ENCODE data around the gene ZFYVE26.

ZFYVE26 gene

DNA sequence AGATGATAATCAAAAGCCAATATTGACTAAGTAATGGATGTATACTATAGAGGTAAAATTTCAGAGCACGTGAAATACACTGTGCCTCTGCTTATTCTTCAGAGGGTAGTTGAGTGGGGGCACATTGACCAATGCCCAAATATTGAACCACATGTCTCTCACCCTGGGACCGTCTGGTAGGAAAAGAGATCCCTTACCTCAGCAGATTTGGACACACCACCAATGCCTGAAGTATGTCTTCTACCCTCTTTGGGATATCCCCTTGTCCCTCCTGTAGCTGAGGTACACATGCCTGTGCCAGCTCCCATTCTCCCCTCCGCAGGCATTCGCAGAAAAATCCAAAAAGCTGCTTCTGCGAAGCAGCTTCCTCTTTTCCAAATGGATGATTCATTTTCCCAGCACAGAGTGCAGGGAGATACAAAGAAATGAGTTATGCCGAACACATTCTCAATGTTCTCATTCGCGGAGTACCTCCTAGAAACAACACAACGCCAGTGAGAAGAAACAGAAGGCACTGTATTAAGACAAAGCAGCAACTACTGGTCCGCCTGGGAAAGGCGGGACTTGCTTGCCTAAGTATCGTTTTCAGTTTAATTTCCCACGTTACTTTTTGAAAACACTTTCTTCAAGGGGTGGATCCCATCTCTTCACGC lies 691 bp downstream of the ZFYVE26 start:
- DNase-seq: no peak

DNA sequence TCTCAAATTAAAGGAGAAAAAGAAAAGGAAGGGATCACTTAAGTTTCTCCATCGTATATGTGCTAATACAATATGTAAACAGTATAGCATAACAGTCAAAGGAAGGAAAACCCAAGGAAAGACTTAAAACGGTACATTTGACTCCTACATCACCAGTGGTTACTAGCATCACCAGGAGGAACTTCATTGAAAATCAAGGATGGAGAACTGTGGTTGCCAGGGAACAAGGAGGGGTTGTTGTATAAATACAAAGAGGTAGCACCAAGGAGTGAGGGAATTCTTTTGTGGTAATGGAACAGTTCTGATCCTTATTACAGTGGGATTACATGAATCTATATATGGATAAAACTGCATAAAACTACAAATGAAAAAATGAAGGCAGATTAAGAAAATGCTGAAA lies 1.6 kb downstream of the ZFYVE26 start:
- DNase-seq: no peak

DNA sequence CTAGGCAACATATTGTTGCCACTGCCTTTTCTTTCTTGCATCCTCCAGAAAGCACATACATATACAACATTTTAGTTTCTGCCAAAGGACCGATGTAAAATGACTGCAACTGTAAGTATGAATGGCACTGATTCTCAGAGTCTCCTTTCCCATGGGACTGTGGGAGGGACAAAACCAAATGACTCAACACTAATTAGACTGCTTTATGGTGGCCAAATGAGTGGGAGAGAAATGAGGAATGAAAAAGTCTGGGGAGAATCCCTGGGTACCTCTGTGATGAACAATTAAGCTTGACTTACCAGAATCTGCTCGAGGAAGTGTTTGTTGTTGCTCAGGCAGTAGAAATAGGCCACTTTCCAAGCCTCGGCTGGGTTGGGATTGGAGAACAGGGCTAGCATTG lies 10.1 kb downstream of the ZFYVE26 start:
- DNase-seq: no peak

DNA sequence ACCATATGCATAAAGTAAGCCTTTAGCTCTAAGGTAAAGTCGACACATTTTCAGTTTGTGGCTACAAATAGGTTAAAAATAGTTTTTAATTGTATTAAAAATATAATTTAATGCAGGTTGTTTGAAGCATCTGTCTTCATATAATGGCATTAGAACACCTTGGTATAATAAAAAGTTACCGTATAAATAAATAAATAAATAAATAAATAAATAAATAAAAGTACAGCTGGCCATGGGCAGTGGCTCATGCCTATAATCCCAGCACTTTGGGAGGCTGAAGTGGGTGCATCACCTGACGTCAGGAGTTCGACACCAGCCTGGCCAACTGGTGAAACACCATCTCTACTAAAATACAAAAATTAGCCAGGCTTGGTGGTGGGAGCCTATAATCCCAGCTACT lies 15.6 kb downstream of the ZFYVE26 start:
- no peak for DNase-seq

- no peak for DNase-seq
Measured at GRCh38 chr14:67798731-67799130, 17.7 kb downstream of the ZFYVE26 start.

DNA sequence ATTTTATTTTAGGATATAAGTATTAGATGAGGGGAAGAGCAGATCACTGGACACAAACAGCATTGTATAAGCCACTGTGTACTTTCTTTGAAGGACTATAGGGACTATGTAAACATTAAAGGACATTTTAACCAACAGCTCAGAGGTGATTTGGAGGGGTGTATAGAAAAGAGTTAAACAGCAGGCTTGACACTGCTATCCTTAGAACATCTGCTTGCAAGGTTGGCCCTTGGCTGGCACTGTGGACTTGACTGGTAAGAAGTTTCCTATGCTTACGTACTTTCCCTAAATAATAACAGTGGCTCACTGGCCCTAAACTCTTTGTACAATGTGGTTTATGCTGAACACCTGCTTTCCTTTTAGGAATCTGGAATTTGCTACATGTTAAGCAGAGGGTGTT lies 28.7 kb downstream of the ZFYVE26 start:
- no peak for DNase-seq

- DNase-seq: no peak
Measured at GRCh38 chr14:67785270-67786109, 30.9 kb downstream of the ZFYVE26 start.

DNA sequence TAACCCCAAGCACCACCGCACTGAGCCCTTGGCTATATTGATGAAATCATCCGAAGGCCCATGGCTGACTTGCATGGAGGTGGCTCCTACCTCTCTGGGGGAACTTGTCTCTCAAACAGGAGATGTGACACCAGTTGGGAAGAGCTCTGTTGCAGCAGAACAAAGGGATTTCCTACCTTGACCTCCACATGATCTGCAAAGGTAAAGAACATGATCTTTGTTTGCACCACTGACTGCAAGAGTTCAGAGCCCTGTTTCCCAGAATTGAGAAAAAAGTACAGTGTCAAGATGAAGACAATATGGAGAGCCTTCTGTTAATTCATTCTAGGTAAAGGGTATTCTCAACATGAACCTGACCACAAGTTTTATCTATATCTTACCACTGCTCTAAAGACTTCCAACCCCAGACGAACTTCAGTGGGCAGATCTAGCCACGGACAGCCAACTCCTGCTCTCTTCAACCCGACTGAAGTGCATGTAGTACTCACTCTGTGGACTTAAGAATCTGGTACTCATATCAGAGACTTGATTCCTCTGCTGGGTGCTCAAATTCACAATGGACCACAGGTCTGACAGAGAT lies 32.1 kb downstream of the ZFYVE26 start:
- DNase-seq: no peak

GRCh38 chr14:67782090-67782489 lies 34.3 kb downstream of the ZFYVE26 start:
- DNase-seq: no peak

- DNase-seq: no peak
Measured at GRCh38 chr14:67778792-67779191, 37.6 kb downstream of the ZFYVE26 start.

GRCh38 chr14:67776653-67777322 lies 39.6 kb downstream of the ZFYVE26 start:
- no peak for DNase-seq

- DNase-seq: no peak
Measured at GRCh38 chr14:67773844-67774377, 42.5 kb downstream of the ZFYVE26 start.

- DNase-seq: no peak
Measured at GRCh38 chr14:67768219-67768618, 48.2 kb downstream of the ZFYVE26 start.

GRCh38 chr14:67766035-67766680 lies 50.2 kb downstream of the ZFYVE26 start:
- no peak for DNase-seq

- DNase-seq: no peak
Measured at GRCh38 chr14:67765192-67765834, 51.1 kb downstream of the ZFYVE26 start.

GRCh38 chr14:67764496-67764895 lies 51.9 kb downstream of the ZFYVE26 start:
- no peak for DNase-seq

DNA sequence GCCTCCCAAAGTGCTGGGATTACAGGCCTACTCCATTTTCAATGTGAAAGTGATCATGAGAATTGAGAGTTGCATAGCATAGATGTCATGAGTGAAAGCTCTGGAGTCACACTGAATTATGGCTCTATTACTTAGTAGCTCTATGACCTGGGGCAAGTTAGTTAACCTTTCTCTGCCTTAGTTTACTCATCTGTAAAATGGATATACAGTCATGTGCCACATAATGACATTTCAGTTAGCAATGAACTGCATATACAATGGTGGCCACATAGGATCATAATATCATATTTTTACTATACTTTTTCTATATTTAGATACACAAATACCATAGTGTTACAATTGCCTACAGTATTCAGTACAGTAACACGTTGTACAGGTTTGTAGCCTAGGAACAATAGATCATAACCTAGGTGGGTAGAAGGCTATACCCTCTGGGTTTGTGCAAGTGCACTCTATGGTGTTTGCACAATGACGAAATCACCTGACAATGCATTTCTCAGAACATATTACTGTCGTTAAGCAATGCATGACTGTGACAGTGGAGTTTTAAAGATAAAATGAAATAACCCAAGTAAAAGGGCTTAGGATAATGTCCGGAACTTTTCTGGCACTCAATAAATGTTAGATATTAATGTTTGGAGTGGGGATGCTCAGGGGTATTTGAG lies 53.1 kb downstream of the ZFYVE26 start:
- no peak for DNase-seq

DNA sequence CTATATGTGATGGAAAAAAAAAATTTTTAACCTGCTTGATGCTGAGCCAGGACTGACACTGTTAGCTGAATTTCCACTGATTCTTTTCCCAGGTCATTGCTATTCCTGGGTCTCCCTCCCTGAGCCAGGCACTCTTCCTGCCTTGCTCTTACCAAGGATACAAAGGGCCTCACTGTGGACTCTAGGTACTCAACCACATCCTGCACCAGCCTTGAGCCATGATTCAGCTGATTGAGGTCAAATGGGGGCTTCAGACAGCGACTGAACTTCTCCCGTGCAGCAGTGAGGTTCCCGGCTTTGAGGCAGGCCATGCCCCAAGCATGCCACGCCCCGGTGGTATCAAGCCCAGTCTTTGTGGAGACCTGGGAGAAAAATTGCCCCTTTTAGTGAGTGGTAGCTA lies 54.3 kb downstream of the ZFYVE26 start:
- DNase-seq: no peak

DNA sequence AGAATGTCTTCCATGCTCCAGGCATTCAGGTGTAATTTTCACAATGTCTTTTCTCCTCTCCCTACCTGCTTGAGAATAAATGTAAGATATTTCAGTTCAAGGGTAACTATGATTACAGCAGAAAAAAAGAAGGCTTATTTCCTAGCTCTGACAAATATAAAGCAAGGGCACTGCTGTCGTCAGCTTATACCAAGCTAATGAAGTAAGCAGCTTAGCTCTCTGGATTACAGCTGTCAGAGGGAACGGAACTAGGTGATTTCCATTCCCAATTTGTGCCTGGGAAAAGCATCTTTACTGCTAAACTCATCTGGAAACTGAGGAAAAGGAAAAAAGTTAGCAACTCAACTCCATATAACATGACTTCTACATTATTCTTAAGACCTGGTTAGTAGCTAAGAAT lies 56.5 kb downstream of the ZFYVE26 start:
- DNase-seq: no peak

DNA sequence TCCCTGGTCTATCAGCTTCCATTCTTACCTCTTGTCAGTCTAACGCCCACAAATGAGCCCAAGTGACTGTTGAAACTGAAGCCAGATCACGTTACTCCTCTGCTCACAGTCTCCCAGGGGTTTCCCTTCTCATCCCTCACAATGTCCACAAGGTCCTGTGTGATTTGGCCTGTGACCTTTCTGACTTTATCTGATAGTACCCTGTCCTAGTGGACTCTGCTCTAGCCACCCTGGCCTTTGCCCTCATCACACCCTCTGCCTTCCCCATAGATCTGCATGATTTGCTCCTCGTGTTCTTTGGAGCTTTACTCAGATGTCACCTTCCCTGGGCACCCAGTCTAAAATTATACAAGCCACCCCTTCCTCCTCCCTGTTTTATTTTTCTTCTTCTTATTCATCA lies 59.2 kb downstream of the ZFYVE26 start:
- no peak for DNase-seq

GRCh38 chr14:67756496-67756895 lies 59.9 kb downstream of the ZFYVE26 start:
- DNase-seq: no peak
